ENCODE data around the gene SOS1. TPM values are rescaled to one million over a fixed set of nuclear protein-coding genes. Genes with fewer than 3 reads are reported as not detected.
"Not testable (repeated sequence)": the region's sequence is repeated elsewhere in the genome, so short reads cannot be mapped to it uniquely, and the experiment has no call there.

SOS1 gene
- polyA plus RNA-seq, 4 donors, result 37.3 to 62.9 (median 53.0) TPM

GRCh38 chr2:39139511-39140237 lies 18.8 kb upstream of the SOS1 start:
- no peak for DNase-seq (ENCODE audit: low read depth in 4 of 4, low spot score in 2 of 4)

GRCh38 chr2:39138837-39139211 lies 18.0 kb upstream of the SOS1 start:
- no peak for DNase-seq (ENCODE audit: low read depth in 4 of 4, low spot score in 2 of 4)

- DNase-seq (ENCODE audit: low read depth in 4 of 4, low spot score in 2 of 4), result not testable (repeated sequence)
These were observed 17.5 kb upstream of the SOS1 start for GRCh38 chr2:39138187-39138836.

GRCh38 chr2:39136799-39137198 lies 15.9 kb upstream of the SOS1 start:
- DNase-seq (ENCODE audit: low read depth in 4 of 4, low spot score in 2 of 4), result no peak

- no peak for DNase-seq (ENCODE audit: low read depth in 4 of 4, low spot score in 2 of 4)
These were observed 14.9 kb upstream of the SOS1 start for GRCh38 chr2:39135690-39136259.

- no peak for DNase-seq (ENCODE audit: low read depth in 4 of 4, low spot score in 2 of 4)
These were observed 12.5 kb upstream of the SOS1 start for GRCh38 chr2:39133215-39133851.

GRCh38 chr2:39128919-39129391 lies 8.1 kb upstream of the SOS1 start:
- no peak for DNase-seq (ENCODE audit: low read depth in 4 of 4, low spot score in 2 of 4)

GRCh38 chr2:39127973-39128372 lies 7.1 kb upstream of the SOS1 start:
- DNase-seq (ENCODE audit: low read depth in 4 of 4, low spot score in 2 of 4), result no peak

GRCh38 chr2:39124746-39125057 lies 3.9 kb upstream of the SOS1 start:
- no peak for DNase-seq (ENCODE audit: low read depth in 4 of 4, low spot score in 2 of 4)

GRCh38 chr2:39124000-39124745 lies 3.3 kb upstream of the SOS1 start:
- DNase-seq (ENCODE audit: low read depth in 4 of 4, low spot score in 2 of 4), result peak; percentile 85 to 95 (median 92)

GRCh38 chr2:39123436-39123999 lies 2.7 kb upstream of the SOS1 start:
- DNase-seq (ENCODE audit: low read depth in 4 of 4, low spot score in 2 of 4), result no peak

GRCh38 chr2:39121523-39122063 lies 742 bp upstream of the SOS1 start:
- DNase-seq (ENCODE audit: low read depth in 4 of 4, low spot score in 2 of 4), result no peak

- no peak for DNase-seq (ENCODE audit: low read depth in 4 of 4, low spot score in 2 of 4)
These were observed 405 bp downstream of the SOS1 start for GRCh38 chr2:39120521-39120770.

GRCh38 chr2:39119732-39120520 lies 925 bp downstream of the SOS1 start:
- peak in 2 of 4 donors; percentile 54 to 66 for DNase-seq (ENCODE audit: low read depth in 4 of 4, low spot score in 2 of 4)

- DNase-seq (ENCODE audit: low read depth in 4 of 4, low spot score in 2 of 4), result no peak
These were observed 1.9 kb downstream of the SOS1 start for GRCh38 chr2:39118786-39119499.

GRCh38 chr2:39115556-39115955 lies 5.3 kb downstream of the SOS1 start:
- no peak for DNase-seq (ENCODE audit: low read depth in 4 of 4, low spot score in 2 of 4)

- no peak for DNase-seq (ENCODE audit: low read depth in 4 of 4, low spot score in 2 of 4)
These were observed 6.1 kb downstream of the SOS1 start for GRCh38 chr2:39114771-39115170.

GRCh38 chr2:39109537-39109936 lies 11.3 kb downstream of the SOS1 start:
- DNase-seq (ENCODE audit: low read depth in 4 of 4, low spot score in 2 of 4), result no peak

GRCh38 chr2:39108377-39108776 lies 12.5 kb downstream of the SOS1 start:
- DNase-seq (ENCODE audit: low read depth in 4 of 4, low spot score in 2 of 4), result no peak
